GM18868 (cell line): ENCODE data around the gene CTAGE1.

ENCODE experiments used
- ATAC-seq: cut with Tn5 transposase; IDR thresholded peaks from one replicate; pipeline ENCODE4 v1.9.1; 2021; ENCODE audit warnings: mild to moderate bottlenecking, moderate library complexity; ENCODE audit not compliant: unreplicated experiment

Gene CTAGE1

DNA sequence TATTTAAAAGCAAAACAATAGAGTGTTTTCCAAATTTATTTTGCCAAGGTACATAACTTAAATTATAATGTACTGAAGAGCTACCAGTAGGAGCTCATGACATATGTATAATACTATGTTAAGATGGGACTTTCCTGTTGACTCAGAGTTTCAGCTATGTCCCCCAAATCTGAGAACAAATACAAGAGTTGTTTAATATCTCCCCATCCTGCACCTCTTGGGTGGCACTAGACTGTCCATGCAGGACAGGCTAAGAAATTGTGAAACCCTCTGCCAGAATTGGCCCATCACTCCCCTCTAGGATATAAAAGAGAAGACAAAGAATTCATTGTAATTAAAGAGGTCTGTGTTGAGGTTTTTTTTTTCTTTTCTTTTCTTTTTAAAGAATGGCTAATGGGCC lies 21.7 kb upstream of the CTAGE1 start:
- ATAC-seq, result peak; percentile 53

DNA sequence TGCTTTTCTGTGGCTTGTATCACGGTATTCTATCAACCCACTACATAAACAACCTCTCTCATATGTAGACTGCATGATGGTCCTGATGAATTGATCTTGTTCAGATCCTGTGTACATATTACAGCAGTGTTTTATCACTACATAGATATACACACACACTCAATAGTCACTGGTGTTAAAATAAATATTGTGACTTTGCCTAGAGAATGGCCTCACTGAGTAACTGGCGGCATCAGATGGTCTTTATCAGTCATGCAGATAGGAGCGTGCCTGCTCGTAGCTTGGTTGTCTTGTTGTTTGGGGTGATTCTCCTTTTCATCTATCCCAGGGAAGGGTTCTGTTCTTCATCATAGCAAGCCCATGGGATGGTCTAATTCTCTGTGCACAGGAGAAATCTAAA lies 18.4 kb upstream of the CTAGE1 start:
- ATAC-seq, result no peak

DNA sequence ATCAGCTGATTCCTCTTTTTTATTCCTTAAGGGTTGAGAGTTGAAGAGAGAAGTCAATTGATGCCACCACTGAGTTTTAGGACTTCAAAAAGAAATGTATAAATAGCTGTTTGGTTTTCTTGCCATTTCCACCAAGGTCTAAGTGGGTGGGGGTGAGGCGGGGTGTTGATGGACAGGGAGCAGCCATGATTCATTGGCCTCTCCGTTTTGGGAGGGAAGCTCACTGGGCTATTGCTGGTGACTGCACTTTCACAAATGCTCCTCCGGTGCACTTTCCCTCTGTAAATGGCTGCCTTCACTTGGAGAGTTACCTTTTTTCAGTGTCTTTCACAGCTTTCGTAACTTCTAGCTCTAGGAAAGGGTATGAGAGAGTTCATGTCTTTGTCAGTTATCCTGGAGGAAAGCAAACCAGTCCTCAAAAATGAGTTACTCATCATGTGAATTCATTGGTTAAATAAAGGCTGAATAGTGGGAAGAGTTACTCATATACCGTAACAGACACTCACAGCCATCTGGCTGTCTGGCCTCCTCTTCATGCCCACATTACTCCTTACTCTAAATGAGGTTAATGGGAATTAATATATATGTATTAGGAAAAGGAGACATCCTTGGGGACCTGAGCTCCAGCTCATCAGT lies 17.4 kb upstream of the CTAGE1 start:
- ATAC-seq, result no peak

DNA sequence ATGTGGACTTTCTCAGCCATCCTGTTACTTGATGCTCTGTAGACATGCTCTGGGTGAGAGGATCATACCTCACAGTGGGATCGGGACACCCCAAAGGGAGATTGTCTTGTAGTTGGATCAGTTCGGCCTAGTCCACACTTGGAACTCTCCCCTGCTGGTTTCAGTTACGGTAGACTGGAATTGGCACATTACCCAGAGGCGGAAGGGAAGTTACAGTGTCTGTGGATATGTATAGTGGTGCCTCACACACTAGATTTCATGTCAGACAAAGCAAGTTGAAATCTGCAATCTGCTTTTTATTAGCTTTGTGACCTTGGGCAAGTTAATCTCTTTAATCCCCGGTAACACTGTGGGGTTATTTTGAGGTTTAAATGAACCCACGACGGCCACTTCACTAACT lies 16.2 kb upstream of the CTAGE1 start:
- ATAC-seq, result no peak

DNA sequence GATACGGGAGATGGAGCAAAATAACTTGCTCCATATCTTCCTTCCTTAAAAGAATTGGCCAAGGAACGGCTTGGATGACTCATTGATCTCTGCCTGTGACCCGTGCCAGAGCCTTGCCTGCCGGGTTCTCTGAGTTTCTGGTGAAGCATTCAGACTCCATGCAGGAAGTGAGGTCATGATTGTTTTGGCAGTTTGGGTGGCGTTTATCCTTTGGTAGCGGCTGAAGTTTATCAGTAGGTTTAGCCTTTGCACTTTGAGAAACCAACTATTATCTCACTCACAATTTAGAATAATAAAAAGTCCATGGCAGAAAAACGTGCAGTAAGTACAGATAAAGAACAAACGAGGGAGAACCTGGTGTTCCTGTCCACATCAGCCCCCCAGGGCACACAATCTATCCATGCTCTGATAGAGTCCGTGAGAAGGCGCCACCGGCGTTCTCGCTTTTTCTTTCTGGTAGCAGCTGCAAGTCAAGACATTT lies 15.0 kb upstream of the CTAGE1 start:
- no peak for ATAC-seq

DNA sequence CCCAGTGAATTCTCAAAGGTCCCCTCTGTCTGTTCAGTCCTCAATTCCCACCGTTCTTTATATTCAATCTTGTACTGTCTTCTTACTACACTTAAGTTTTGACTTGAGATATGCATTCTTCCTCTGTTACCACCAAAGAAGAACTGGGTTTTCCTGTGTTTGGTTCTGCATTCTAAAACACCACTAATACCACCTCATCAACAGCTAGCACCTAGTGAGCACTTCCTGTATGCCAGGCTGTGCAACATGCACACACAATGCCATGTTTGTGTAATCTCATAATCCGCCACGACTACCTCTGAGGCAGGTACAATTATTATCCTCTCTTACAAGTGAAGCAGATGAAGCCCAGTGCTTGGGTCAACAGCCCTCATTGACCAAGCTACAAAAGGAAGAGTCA lies 11.8 kb upstream of the CTAGE1 start:
- ATAC-seq, result no peak

DNA sequence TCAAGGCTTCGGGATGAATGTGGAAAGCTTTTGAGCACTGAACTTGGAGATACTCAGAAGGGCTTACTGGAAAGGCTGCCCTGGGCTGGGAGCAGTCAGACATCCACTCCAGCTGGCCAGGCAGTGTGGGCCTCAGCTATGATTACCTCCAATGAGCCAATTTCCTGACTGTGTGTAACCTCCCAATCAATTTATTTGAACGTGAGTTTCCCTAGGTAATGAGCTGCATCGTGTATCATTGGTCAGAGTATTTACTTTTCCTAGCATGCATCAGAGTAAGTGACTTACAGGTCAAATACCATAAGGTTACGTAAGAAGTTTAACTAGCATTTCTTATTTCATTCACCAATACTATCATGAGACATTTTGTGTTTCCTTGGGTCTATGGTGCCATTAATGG lies 11.0 kb upstream of the CTAGE1 start:
- no peak for ATAC-seq

DNA sequence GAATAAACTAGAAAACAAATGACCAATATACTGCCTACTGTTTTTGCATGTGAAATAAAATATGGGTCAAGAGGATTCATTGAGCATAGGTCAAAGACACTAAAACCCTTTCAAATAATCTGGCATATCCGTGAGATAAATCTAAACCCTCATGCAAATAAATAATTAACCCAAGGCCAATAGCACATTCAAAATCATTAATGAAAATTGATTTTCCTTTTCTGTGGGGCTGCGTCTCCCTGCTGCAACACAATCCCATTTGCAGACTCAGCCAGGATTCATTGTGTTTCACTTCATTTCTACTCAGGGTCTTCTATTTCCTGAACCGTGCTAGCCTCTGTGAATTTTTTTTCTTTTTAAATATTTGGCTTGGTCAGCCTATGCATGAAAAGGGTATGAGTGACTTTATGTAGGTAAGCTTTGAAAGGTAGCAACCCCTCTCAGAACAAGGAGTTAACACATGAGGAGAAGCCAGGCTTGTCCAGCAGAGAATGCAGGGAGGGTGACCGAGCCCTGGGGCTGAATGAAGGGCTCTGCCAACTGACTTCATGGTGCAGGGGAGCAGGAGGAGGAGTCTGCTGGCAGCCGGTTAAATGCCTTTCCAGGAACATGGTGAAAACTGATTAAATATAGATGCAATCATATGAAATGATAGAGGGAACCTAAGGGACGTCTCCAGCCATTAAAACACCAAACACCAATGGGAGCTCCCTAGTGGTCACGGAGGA lies 10.3 kb upstream of the CTAGE1 start:
- no peak for ATAC-seq

DNA sequence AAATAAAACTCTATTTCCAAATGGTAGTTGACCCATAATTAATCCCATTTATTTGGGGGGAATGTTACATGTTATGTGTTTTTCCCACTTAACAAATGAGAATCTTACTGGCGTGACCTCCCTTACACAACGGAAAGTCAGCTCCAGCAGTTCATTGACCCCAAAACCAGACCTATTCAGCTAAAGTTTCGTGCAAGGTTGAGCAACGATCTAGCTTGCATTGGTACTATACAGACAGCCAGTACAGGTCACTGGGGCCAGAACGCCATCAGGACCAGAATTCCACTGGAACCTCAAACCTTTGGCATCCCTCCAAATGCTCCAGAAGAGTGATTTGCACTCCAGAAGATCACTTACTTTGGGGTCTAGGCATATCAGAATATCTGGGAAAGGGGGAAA lies 6.8 kb upstream of the CTAGE1 start:
- ATAC-seq, result no peak

DNA sequence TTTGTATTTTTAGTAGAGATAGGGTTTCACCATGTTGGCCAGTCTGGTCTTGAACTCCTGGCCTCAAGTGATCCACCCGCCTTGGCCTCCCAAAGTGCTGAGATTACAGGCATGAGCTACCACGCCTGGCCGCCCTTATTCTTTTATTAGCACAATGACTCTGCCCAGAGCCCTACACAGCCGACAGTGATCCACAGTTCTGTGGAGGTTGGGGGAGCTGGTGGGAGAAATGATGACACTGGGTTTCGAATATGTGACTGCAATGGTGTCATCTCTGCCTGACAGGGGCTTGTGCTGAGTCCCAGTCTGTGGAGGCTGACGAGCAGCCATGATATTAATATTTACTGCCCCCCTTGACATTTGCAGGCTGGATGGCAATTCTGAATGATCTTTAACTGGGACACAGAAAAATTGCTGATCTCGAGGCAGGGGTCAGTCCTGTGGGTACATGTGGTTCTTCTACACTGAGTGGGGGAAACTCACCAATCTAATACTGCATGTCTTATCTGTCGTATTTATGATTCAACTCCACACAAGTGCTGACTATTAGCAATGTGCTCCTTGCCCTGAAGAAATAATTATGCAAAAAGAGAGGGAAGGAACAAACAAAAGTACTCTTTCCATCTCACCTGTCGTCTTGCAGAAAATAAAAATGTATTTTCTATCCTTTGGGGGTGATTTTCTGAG lies 6.3 kb upstream of the CTAGE1 start:
- no peak for ATAC-seq

DNA sequence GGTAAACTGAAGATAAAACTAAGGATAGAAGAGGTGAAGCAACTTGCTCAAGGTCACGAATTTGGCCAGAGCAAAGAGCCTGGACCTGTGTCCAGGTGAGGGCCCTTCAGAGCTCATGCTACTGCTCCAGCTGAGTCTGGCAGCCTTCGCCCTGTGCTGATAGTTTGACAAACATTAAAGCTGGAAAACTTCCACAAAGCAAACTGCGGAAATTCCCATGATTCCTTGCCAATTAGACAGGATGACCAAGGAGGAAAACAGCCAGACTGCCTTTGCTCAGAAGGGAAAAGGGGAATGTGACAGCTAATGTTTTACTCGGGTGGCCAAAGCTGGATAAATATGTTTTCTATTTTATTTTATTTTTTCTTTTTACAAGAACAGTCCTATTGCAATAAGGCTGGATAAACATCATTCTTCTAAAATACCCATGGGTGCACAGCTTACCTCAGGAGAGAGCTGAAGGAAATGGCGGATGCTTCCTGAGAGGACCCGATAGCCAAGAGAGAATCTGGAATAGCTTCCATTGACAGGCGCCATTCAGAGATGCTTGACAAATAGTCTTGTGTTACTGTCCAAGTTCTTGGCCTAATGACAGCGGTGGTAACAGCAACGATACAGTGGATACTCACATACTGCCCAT lies 5.3 kb upstream of the CTAGE1 start:
- ATAC-seq, result no peak

DNA sequence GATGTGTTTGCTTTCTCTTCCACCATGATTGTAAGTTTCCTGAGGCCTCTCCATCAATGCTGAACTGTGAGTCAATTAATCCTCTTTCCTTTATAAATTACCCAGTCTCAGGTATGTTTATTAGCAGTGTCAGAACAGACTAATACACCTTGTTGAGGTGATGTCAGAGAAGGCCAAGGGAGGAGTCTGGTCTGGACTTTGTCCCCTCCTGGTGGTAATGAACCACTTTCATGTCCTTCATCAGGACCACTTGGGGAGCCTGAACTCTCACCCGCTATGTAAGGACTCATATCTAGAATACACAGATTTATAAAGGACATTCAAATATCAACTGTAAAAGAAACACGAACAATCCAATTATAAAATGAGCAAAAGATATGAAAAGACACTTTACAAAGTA lies 2.9 kb upstream of the CTAGE1 start:
- ATAC-seq, result no peak

DNA sequence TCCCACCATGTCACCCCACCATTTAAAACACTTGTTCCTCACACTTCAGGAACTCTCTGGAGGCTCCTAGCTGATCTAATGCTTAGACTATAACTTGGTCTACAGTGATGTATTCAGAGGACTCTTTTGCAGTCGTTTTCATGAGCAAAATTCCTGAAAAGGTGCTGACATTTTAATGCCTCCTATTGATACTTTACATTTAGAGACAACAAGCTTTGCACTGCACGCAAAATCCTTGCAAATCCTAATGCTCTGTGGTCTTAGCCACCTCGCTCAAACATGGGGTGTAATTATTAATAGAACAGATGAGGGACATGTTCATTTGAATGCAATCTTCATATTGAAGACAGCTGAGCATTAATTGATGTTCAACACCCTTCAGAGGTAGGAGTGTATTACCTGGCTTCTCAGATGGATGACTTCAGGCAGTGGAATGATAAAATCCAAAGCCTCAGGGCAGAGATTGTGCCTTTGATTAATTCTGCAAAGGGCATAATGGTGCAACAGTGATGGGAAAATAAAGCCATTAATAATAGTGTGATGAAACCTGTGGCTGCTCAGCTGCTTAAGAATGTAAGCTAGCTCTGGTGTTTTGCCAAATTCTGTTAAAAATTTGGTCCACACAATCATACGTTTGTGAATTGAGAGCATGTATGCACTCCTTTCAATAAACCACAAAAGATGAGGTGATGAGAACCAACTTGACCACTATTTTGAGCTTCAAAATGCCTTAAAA lies 5.4 kb downstream of the CTAGE1 start:
- no peak for ATAC-seq

DNA sequence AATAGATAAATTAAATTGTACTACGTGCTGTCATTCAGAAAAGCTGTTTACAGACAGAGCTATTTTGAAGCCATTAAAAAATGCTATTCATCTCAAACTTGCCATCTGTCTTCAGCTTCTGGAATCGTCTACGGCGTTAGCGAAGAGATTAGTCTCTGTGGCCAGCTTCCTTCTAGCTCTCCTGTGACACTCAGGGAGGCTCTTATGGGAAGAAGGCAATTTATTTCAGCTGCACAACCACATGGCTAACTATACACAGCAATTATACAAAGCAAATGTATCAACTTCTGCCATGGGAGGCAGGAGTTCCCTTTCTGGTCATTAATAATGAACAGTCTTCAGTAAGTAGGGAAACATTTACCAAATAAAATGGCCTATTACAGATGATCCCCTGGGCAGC lies 6.3 kb downstream of the CTAGE1 start:
- no peak for ATAC-seq

DNA sequence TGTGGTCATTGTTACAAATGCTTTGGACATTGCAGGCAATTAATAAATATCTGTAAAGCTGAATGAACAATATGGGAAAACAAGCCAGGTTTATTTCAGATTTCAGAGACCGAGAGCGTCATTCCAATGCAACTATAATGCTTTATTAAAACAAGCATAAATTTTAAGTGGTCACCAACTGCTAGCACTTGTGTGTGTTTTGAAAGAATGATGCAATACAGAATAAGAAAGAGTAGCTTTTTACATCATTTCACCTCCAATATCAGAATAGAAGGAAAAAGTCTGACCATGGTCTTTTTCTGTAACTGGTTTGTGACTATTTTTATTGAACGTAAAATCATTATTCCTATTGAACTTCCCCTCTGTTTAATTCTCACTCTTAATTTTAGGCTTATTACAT lies 7.6 kb downstream of the CTAGE1 start:
- no peak for ATAC-seq

DNA sequence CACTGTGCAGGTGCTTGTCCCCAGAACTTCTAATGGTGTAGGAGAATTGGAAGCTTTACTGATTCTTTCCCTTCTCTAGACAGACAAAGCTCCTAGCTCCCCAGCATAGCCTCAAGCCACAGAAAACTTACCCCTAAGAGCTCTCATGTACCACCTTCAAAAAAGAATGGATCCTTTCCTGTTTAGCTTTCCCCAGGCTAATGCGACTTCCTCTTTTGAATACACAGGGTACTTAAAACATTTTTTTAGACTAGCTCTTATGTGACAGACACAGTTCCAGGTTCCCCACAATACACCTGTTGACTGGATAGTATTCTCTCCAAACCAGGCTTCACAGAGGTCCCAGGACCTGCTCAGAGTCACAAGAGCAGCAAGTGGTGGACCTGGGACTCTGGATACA lies 8.3 kb downstream of the CTAGE1 start:
- no peak for ATAC-seq

DNA sequence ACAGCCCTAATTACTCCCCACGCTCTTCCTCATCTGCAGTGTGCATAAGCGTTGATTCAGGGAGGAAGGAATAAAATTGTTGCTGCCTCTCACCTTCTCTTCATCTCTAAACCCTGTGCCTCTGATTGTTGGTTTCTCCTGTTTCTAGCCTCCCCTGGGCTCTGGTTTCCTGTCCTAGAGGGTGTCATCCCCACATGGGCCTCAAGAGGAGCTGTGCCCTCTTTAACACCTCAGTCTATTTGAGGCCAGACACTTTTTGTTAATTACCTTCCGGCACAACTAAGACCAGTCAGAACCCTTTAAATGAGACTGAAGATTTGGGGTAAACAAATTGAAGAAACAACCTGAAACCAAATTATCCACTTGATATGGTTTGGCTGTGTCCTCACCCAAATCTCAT lies 9.7 kb downstream of the CTAGE1 start:
- no peak for ATAC-seq

DNA sequence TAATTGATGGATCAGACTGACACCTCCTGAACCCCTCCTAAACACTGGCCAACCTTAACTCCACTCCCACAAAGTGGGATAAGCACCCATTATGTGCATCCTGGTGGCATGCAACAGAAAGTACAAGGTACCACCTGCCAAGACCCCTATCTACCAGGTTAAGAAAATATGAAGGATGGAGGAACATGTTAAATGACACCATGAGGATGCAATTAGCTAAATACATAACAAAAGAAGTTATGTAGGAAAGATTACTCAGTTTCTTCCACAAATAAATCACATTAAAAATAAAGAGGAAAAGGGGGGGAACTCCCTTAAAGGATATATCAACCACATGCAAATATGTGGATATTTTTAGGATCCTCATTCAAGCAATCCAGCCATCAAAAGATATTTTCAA lies 12.6 kb downstream of the CTAGE1 start:
- no peak for ATAC-seq

DNA sequence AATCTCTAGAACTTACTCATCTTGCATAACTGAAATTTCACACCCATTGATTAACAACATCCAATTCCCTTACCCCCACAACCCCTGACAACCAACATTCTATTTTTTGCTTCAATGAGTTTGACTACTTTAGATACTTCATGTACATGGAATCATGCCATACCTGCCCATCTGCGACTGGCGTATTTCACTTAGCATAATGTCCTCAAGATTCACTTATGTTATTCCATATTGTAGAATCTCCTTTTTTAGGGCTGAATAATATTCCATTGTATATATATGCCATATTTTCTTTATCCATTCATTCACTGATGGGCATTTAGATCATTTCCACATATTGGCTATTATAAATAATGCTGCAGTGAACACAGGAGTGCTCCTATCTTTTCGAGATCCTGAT lies 13.8 kb downstream of the CTAGE1 start:
- no peak for ATAC-seq

DNA sequence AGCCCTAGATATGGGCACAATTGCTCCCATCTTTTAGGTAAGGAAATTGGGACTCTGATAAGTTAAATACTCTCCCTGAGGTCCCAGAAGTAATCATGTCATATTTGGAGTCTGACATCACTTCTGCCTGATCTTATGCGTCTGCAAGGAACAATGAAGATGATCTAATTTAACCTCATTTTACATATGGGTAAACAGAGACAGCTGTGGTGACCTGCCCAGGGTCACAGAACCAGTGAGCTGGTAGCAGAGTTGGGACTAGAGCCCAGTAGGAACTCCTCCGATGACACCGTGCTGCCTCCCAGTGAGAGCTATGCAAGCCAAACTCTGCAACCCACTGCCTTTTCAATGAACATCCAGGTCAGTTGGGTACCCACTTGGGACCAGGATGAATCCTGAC lies 17.8 kb downstream of the CTAGE1 start:
- ATAC-seq, result no peak

DNA sequence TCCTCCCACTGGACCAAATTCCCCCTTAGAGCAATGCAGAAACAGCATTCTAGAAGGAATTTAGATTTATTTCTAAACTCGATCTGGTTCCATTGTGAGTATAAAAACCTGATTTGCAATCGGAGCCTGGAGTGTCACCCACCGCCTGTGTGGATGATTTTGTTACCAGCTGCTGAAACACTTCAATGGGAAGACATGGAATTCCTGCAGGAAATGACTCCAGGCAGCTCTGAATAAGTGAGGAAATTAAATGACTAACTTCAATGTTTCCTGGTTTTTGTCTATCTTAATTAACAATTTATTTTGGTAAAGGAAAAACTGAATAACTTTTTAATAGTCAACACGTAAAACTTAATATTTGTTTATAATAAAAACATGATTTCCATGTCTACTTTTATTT lies 19.3 kb downstream of the CTAGE1 start:
- ATAC-seq, result no peak
